ENCODE results near the gene PFDN1. TPM values are rescaled to one million over a fixed set of nuclear protein-coding genes. Genes with fewer than 3 reads are reported as not detected.

PFDN1 gene
- total RNA-seq, 1 donor from 2014 or later: 42.7 TPM

DNA sequence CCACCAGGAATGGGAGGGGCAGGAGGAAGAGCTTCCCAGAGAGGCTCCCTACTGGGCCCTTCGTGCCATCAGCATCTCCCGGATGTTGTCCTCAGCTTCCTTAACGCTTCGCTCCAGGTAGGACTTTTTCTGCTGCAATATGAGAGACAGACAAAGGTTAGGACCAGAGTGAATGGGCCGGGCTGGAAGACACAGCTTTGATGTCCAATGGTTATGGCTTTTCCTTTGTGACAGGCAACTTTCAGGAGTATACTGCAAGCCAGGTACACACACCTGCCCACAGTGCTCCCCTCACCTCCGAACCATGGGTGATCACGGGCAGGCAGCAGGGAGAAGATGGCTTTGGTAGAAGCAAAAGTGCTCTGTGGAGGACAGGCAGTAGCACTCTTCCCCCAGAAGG, 57.0 kb downstream of the PFDN1 start:
- ATAC-seq (no peak), DNase-seq (ENCODE audit: low spot score) (no peak)
- intact Hi-C loops (cut with DNase I): no loop called here

- DNase-seq (ENCODE audit: low spot score): no peak
- intact Hi-C loops (cut with DNase I): no loop called here
- ATAC-seq: no peak
These were observed 57.6 kb downstream of the PFDN1 start for GRCh38 chr5:140245341-140245740.

GRCh38 chr5:140244525-140245025, 58.3 kb downstream of the PFDN1 start:
- ATAC-seq (peak; percentile 75), DNase-seq (ENCODE audit: low spot score) (peak; percentile 94)
- intact Hi-C loops (cut with DNase I): loop anchor here (5.0 kb wide), 1 partner anchor 103 kb away; the partner anchor contains the start of gene HBEGF

DNA sequence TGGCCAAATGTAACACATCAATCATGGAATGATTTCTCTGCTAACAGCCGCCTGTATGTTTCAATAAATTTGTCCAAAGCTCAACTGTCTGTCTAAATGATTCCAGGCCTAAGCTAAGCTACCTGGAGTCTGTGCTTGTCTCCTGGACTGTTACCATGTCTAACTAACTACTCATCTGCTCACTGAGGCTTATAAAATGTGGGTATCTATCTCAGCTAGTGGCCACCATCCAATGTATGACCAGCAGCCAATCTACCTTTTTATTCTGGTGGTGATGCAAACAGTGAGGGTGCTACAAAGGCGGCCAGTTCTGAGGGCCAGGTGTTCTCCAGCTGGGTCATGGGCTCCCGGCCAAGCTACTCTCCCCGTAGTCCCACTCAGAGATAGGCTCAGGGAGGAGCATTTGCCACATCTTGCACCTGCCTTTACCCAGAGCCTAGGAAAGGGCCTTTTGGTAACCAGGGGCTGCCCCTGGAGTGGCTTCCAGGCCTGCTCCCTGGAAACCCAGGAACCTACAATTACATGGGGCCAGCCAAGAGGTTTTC, 59.1 kb downstream of the PFDN1 start:
- DNase-seq (ENCODE audit: low spot score): no peak
- ATAC-seq: no peak
- intact Hi-C loops (cut with DNase I): loop anchor here (5.0 kb wide), 1 partner anchor 104 kb away; the partner anchor contains the start of gene HBEGF

GRCh38 chr5:140242890-140243585, 59.9 kb downstream of the PFDN1 start:
- no peak for ATAC-seq
- intact Hi-C loops (cut with DNase I): loop anchor here (5.0 kb wide), 1 partner anchor 104 kb away; the partner anchor contains the start of gene HBEGF
- no peak for DNase-seq (ENCODE audit: low spot score)

DNA sequence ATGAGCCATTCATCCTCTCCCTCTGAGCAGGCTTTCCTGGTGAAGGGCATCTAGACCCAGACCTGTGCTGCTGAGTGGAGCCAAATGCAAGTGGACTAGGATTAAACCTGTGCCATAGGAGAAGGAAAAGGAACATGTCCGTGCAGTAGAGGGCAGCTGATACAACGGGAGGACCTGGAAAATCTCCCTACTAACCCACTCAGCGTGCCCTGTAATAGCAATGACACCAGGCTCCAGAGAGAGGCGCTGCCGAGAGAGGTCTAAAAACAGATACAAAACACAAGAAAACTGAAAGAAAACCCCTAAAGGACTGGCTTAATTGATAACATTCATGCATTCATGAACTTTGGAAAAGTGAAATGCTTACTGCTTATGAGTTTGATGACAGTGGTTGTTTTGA, 60.8 kb downstream of the PFDN1 start:
- no peak for ATAC-seq
- intact Hi-C loops (cut with DNase I): loop anchor here (5.0 kb wide), 1 partner anchor 105 kb away; the partner anchor contains the start of gene HBEGF

GRCh38 chr5:140240987-140241706, 61.8 kb downstream of the PFDN1 start:
- intact Hi-C loops (cut with DNase I): loop anchor here (5.0 kb wide), 1 partner anchor 106 kb away; the partner anchor contains the start of gene HBEGF
- peak; percentile 87 for DNase-seq (ENCODE audit: low spot score)
- ATAC-seq: peak; percentile 86

More for the DNA sequence above, 60.8 kb downstream of the PFDN1 start:
- no peak for DNase-seq (ENCODE audit: low spot score)

DNA sequence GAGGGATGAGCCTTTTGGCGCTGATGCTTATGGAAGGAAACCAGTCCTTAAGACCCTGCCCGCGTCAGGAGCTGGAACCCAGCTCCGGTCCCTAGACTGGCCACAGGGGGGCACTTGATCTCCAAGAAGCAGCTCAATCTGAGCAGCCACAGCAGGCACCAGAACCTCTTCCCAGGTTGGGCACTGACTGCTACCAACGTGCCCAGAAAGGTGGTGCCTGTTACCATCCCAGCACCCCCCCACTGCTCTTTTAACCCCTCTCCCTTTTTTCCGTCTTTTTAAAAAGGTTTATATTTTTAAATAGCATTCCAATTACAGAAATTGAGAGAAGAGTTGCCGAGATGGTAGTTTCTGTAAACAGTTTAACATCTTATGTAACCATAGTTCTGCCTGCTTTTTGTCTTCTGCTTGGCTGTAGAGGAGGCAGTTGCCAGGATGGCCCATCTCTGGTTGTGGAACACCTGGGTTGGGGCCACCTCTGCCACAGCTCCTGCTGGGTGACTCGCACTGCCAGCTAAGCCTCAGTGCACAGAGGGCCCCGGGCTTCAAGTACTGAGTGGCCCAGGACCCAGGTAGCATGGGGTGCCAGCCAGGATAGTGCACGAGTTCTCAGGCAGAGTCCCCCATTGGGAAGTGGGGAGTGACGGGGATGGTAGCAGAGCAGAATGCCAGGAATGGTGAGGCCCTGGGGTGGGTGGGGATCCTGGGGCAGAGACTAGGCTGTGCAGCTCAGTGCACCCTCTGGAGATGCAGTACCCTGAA, 62.8 kb downstream of the PFDN1 start:
- peak; percentile 82 for DNase-seq (ENCODE audit: low spot score)
- intact Hi-C loops (cut with DNase I): loop anchor here (5.0 kb wide), 1 partner anchor 107 kb away; the partner anchor contains the start of gene HBEGF
- peak; percentile 45 for ATAC-seq

GRCh38 chr5:140239461-140239860, 63.4 kb downstream of the PFDN1 start:
- intact Hi-C loops (cut with DNase I): no loop called here
- DNase-seq (ENCODE audit: low spot score) (no peak), ATAC-seq (no peak)

DNA sequence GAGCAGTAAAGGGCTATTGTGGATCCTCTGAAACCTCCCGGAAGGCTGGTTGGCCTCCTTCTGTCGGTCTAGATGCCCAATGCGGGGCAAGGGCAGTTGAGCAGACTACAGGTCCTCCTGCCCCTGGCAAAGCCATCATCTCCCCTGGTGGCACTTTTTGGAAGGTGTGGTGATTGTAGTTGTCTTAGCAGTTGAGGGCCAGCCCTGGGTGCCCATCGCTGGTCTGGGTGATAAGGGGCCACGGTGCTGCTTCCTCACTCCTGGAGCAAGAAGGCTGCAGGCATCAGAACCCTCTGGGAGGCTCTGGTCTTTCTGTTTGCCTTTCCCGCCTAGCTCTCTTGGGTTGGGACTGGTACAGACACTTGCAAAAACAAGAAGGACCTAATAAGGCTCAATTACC, 64.1 kb downstream of the PFDN1 start:
- no peak for ATAC-seq
- DNase-seq (ENCODE audit: low spot score): no peak
- intact Hi-C loops (cut with DNase I): no loop called here

DNA sequence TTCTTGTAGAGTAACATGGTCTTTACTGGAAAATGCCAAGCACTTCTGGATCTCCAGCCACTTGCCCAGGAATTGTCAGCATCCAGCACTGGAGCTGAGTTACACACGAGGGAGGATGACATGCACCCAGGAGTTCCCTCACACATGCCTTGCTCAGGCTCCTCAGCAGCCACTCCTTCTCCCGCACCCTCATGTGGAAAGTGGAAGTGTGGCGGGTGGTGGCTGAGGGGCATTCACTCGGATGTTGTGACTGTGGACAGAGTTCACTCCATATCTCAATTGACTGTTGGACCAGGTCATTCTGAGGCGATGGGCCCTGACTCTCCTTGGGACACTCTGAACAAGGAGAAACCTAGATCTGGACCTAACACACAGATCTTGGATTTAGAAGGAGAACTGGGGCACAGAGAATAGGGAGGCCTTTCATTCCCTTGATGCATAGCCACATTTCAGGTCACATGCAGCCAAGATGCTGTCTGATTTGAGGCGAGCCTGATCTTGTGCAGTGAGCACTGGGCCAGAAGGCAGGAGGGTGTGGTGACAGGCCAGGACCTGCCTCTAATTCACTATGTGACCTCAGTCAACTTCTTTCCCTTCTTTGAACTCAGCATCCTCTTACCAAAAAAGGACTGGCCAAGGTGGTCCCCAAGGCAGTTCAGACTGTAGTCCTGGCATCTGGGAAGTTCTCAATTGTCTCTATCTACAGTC, 65.9 kb downstream of the PFDN1 start:
- intact Hi-C loops (cut with DNase I): no loop called here
- ATAC-seq (no peak), DNase-seq (ENCODE audit: low spot score) (no peak)

GRCh38 chr5:140235791-140236551, 66.9 kb downstream of the PFDN1 start:
- ATAC-seq: no peak
- DNase-seq (ENCODE audit: low spot score): no peak
- intact Hi-C loops (cut with DNase I): no loop called here

DNA sequence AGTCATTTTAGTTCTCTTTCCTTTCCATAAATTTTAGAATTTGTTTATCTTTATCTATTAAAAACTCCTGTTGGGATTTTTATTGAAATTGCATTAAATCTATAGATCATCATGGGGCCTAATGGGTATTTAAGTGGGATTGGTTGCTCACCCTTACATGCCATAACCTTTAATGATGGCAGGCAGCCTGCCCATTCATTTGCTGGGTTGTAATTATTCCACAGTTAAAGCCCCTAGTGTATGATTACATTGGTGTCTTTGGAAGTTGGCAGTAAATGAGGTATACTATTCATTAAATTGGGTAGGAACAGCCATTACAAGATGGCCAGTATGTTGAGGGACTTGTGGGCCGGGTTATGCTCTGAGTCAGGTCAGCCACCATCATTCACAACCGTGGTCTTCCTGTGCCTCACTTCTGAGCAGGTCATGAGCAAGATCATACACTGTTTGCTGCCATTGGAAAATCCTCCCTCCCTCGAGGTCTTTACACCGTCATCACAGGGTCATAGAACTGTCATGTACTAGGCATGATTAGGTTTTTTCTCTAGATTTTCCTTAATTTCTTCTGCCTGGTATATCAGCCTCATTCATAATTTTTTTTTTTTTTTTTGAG, 68.4 kb downstream of the PFDN1 start:
- ATAC-seq (no peak), DNase-seq (ENCODE audit: low spot score) (no peak)
- intact Hi-C loops (cut with DNase I): no loop called here

DNA sequence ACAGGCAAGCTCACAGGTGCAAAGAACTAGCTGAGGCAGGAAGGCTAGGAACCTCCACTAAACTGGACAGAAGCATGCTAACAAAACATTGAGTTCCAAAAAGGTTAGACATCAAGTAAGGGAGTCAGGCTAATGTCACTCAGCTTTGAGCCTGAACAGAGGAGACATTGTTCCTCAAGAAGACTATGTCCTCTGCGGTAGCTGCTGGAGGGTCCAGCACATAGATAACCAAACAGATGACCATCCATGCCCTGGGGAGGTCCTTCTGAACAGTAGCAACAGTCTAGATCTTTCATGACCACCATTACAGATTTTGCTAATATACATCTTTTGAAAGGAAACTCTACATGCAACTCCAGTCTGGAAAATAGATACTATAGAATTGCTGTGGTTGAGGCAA, 70.2 kb downstream of the PFDN1 start:
- intact Hi-C loops (cut with DNase I): no loop called here
- DNase-seq (ENCODE audit: low spot score) (no peak), ATAC-seq (no peak)

DNA sequence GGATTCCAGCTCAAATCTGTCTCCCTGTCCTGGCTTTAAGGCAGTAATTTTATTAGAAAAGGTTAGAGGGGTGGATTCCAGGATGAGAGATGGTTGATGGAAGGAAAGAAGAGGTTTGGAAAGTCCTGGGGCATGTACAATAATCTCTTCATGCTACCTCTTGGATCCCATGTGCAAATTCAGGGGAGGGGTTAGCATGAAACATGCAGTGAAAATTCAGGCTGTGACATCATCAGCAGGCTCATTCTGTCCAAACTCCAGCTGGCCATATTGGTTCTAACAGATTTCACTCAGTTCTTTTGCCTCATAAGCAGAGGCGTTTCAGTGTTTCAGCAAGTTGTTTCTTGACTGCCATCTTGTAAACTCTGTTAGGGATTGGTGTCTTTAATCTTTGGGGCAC, 72.5 kb downstream of the PFDN1 start:
- intact Hi-C loops (cut with DNase I): no loop called here
- no peak for ATAC-seq
- no peak for DNase-seq (ENCODE audit: low spot score)

DNA sequence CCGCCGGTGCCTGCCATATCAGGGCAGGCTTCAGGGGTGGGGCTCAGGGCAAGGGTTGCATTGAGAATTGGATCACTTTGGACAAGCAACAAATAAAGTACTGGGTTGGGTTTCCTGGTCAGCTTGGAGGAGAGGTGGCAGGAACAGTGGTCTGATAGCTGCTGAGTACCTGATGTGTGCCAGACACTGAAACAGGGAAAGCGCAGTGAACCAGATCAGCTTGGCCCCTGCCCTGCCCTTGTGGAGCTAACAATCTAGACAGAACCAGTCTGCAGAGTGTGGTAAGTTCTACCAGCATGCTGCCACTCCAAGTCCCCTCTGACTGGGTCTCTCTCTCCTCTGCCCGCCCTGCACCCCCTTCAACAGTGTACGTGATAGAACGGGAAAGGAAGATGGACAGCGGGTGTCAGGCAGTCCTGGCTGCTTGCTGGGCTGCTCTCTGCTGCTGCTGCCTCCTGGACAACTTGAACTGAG, 74.5 kb downstream of the PFDN1 start:
- DNase-seq (ENCODE audit: low spot score): no peak
- peak; percentile 41 for ATAC-seq
- intact Hi-C loops (cut with DNase I): no loop called here

GRCh38 chr5:140227046-140227445, 75.9 kb downstream of the PFDN1 start:
- intact Hi-C loops (cut with DNase I): no loop called here
- no peak for ATAC-seq
- DNase-seq (ENCODE audit: low spot score): no peak

Measured in sciatic nerve (tissue), 2 donors.